NCI-H1105 (cell line): Measurements from ENCODE around the gene CCT8.
"Not testable (repeated sequence)": the region's sequence is repeated elsewhere in the genome, so short reads cannot be mapped to it uniquely, and the experiment has no call there.

Experiments used
- DNase-seq: peaks from one replicate; lab custom pipeline; 2025; lab: John Stamatoyannopoulos, UW

Gene CCT8

GRCh38 chr21:29024474-29025327 is 48.7 kb downstream of the CCT8 start, which contains the start of gene USP16:
Gene USP16, plus strand, starts transcription at chr21:29024668. Its CDS starts 3,246 bp downstream, at chr21:29027914.
- peak; percentile 90 for DNase-seq

- no peak for DNase-seq
These were observed 51.3 kb downstream of the CCT8 start for GRCh38 chr21:29022166-29022565.

GRCh38 chr21:29018540-29018939 is 54.9 kb downstream of the CCT8 start:
- DNase-seq, result no peak

- no peak for DNase-seq
These were observed 55.7 kb downstream of the CCT8 start for GRCh38 chr21:29017639-29018237.

- DNase-seq, result not testable (repeated sequence)
These were observed 62.2 kb downstream of the CCT8 start for GRCh38 chr21:29011236-29011635.

- DNase-seq, result no peak
These were observed 65.1 kb downstream of the CCT8 start for GRCh38 chr21:29008367-29008766.

GRCh38 chr21:29007810-29008209 is 65.6 kb downstream of the CCT8 start:
- DNase-seq, result no peak

- no peak for DNase-seq
These were observed 66.3 kb downstream of the CCT8 start for GRCh38 chr21:29007135-29007534.
